ENCODE measurements around the gene STAM.
"Not testable (repeated sequence)": the region's sequence is repeated elsewhere in the genome, so short reads cannot be mapped to it uniquely, and the experiment has no call there.

Gene STAM

GRCh38 chr10:17676919-17677318 lies 33.0 kb downstream of the STAM start:
- DNase-seq (ENCODE audit: low read depth), result no peak

- no peak for DNase-seq (ENCODE audit: low read depth)
These were observed 38.4 kb downstream of the STAM start for GRCh38 chr10:17682236-17682946.

- no peak for DNase-seq (ENCODE audit: low read depth)
These were observed 39.6 kb downstream of the STAM start for GRCh38 chr10:17683541-17683940.

- no peak for DNase-seq (ENCODE audit: low read depth)
These were observed 40.6 kb downstream of the STAM start for GRCh38 chr10:17684537-17684936.

- no peak for DNase-seq (ENCODE audit: low read depth)
These were observed 41.4 kb downstream of the STAM start for GRCh38 chr10:17685233-17685840.

GRCh38 chr10:17687117-17687831 lies 43.3 kb downstream of the STAM start:
- DNase-seq (ENCODE audit: low read depth), result no peak

- no peak for DNase-seq (ENCODE audit: low read depth)
These were observed 45.2 kb downstream of the STAM start for GRCh38 chr10:17689137-17689536.

GRCh38 chr10:17693009-17693408 lies 49.1 kb downstream of the STAM start:
- no peak for DNase-seq (ENCODE audit: low read depth)

- DNase-seq (ENCODE audit: low read depth), result no peak
These were observed 54.7 kb downstream of the STAM start for GRCh38 chr10:17698696-17699095.

GRCh38 chr10:17701301-17701700 lies 57.4 kb downstream of the STAM start:
- no peak for DNase-seq (ENCODE audit: low read depth)

- no peak for DNase-seq (ENCODE audit: low read depth)
These were observed 59.8 kb downstream of the STAM start for GRCh38 chr10:17703706-17704105.

GRCh38 chr10:17708821-17709220 lies 64.9 kb downstream of the STAM start:
- DNase-seq (ENCODE audit: low read depth), result no peak

- no peak for DNase-seq (ENCODE audit: low read depth)
These were observed 65.5 kb downstream of the STAM start for GRCh38 chr10:17709492-17709891.

GRCh38 chr10:17710181-17710580 lies 66.2 kb downstream of the STAM start:
- no peak for DNase-seq (ENCODE audit: low read depth)

GRCh38 chr10:17712053-17712452 lies 68.1 kb downstream of the STAM start:
- DNase-seq (ENCODE audit: low read depth), result no peak

GRCh38 chr10:17712717-17713471 lies 68.9 kb downstream of the STAM start:
- no peak for DNase-seq (ENCODE audit: low read depth)

- DNase-seq (ENCODE audit: low read depth), result no peak
These were observed 69.8 kb downstream of the STAM start for GRCh38 chr10:17713758-17714157.

- DNase-seq (ENCODE audit: low read depth), result no peak
These were observed 72.2 kb downstream of the STAM start for GRCh38 chr10:17716161-17716560.

- not testable (repeated sequence) for DNase-seq (ENCODE audit: low read depth)
These were observed 78.5 kb downstream of the STAM start for GRCh38 chr10:17722317-17723014.

GRCh38 chr10:17725703-17726102 lies 81.8 kb downstream of the STAM start:
- no peak for DNase-seq (ENCODE audit: low read depth)

GRCh38 chr10:17729630-17730029 lies 85.7 kb downstream of the STAM start:
- DNase-seq (ENCODE audit: low read depth), result no peak

- DNase-seq (ENCODE audit: low read depth), result no peak
These were observed 86.7 kb downstream of the STAM start for GRCh38 chr10:17730667-17731066.
